GF-D8 (cell line): Measurements from ENCODE around the gene DNAH11.
"Not testable (repeated sequence)": the region's sequence is repeated elsewhere in the genome, so short reads cannot be mapped to it uniquely, and the experiment has no call there.

Source experiments
- DNase-seq: peaks from one replicate; lab custom pipeline; 2025; lab: John Stamatoyannopoulos, UW

Gene DNAH11

GRCh38 chr7:21617513-21617912, 74.7 kb downstream of the DNAH11 start:
- no peak for DNase-seq

- DNase-seq = no peak
Measured at GRCh38 chr7:21617916-21618390, 75.1 kb downstream of the DNAH11 start.

- no peak for DNase-seq
Measured at GRCh38 chr7:21618706-21619105, 75.9 kb downstream of the DNAH11 start.

- no peak for DNase-seq
Measured at GRCh38 chr7:21620054-21620453, 77.2 kb downstream of the DNAH11 start.

GRCh38 chr7:21624320-21624719, 81.5 kb downstream of the DNAH11 start:
- no peak for DNase-seq

GRCh38 chr7:21636694-21637093, 93.9 kb downstream of the DNAH11 start:
- no peak for DNase-seq

- no peak for DNase-seq
Measured at GRCh38 chr7:21639206-21639868, 96.5 kb downstream of the DNAH11 start.

GRCh38 chr7:21640105-21640504, 97.3 kb downstream of the DNAH11 start:
- DNase-seq = no peak

- DNase-seq = no peak
Measured at GRCh38 chr7:21641546-21641945, 98.7 kb downstream of the DNAH11 start.

- DNase-seq = no peak
Measured at GRCh38 chr7:21642422-21642821, 99.6 kb downstream of the DNAH11 start.

GRCh38 chr7:21651697-21652096, 108.9 kb downstream of the DNAH11 start:
- no peak for DNase-seq

- no peak for DNase-seq
Measured at GRCh38 chr7:21653623-21654022, 110.8 kb downstream of the DNAH11 start.

- DNase-seq = no peak
Measured at GRCh38 chr7:21656081-21656480, 113.2 kb downstream of the DNAH11 start.

GRCh38 chr7:21656796-21657195, 114.0 kb downstream of the DNAH11 start:
- DNase-seq = no peak

GRCh38 chr7:21670496-21670895, 127.7 kb downstream of the DNAH11 start:
- DNase-seq = no peak

- no peak for DNase-seq
Measured at GRCh38 chr7:21671859-21672258, 129.0 kb downstream of the DNAH11 start.

GRCh38 chr7:21675255-21675654, 132.4 kb downstream of the DNAH11 start:
- no peak for DNase-seq

- DNase-seq = no peak
Measured at GRCh38 chr7:21690705-21691104, 147.9 kb downstream of the DNAH11 start.

- DNase-seq = not testable (repeated sequence)
Measured at GRCh38 chr7:21691146-21691545, 148.3 kb downstream of the DNAH11 start.

GRCh38 chr7:21700587-21700986, 157.7 kb downstream of the DNAH11 start:
- not testable (repeated sequence) for DNase-seq

- DNase-seq = no peak
Measured at GRCh38 chr7:21702303-21702702, 159.5 kb downstream of the DNAH11 start.

- no peak for DNase-seq
Measured at GRCh38 chr7:21704359-21704758, 161.5 kb downstream of the DNAH11 start.

GRCh38 chr7:21706131-21706530, 163.3 kb downstream of the DNAH11 start:
- no peak for DNase-seq

- no peak for DNase-seq
Measured at GRCh38 chr7:21707566-21707965, 164.7 kb downstream of the DNAH11 start.
